HG03196 (cell line): ENCODE data around the gene PPP1R1B.

ENCODE experiments used
- ATAC-seq: cut with Tn5 transposase; IDR thresholded peaks from one replicate; pipeline ENCODE4 v1.9.1; 2021; ENCODE audit not compliant: unreplicated experiment

PPP1R1B gene

DNA sequence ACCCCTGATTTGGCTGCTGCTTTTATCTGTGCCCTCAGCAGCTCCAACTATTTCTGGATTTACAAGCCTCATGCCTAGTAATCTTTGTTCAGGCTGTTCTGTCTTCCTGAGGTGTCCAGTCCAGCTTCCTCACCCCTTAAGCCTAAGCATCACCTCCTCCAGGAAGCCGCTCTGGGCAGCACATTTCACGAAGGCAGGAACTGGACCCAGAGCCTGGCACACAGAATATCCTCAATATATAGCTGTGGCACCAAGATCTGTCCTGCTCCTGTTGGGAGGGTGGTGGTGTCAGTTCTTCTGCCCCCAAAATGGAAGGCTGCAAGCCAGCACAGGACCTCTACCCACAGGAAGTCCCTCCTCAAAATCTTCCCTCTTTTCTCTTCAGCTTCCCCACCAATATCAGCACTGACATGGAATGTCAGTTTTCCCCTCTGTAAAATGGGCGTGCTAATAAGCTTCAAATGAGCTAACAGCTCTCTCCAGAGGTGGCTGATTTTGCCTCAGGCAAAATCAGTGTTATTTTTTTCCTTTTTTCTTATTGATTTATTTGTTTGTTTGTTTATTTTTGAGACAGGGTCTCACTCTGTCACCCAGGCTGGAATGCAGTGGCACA is 12.1 kb upstream of the PPP1R1B start:
- no peak for ATAC-seq

DNA sequence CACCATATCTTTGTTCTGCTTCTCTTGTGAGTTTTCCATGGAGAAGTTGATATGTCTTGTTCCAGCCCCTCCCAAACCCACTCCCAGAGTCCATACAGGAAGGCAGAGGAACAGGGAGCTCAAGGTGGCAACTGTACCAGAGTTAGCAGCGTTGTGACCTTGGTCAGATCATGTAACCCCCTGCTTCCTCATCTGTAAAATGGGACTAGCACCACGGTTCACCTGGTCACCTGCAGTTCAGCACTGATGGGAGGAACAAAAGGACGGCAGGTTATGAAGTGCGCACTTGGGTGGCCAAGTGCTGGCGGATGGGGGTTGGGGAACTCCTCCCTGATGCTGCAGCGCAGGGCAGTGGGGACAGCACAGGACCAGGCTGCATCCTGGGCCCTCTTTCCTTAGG is 11.3 kb upstream of the PPP1R1B start:
- no peak for ATAC-seq

DNA sequence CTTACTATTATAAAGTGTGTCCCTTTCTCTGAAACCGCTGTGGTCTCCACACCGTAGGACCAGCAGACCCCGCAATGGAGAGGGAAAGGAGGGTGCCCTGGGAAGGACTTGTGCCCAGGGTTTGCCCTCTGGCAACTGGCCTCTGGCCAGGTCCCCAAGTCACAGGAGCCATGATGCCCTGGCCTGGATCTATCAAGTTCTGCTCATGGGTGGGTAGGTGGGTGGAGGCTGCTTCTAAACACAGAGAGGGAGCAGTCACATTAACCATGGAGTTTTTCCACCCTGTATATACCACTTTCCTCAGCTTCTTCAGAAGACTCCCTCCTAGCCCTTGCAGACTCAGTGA is 9.7 kb upstream of the PPP1R1B start:
- ATAC-seq, result no peak

DNA sequence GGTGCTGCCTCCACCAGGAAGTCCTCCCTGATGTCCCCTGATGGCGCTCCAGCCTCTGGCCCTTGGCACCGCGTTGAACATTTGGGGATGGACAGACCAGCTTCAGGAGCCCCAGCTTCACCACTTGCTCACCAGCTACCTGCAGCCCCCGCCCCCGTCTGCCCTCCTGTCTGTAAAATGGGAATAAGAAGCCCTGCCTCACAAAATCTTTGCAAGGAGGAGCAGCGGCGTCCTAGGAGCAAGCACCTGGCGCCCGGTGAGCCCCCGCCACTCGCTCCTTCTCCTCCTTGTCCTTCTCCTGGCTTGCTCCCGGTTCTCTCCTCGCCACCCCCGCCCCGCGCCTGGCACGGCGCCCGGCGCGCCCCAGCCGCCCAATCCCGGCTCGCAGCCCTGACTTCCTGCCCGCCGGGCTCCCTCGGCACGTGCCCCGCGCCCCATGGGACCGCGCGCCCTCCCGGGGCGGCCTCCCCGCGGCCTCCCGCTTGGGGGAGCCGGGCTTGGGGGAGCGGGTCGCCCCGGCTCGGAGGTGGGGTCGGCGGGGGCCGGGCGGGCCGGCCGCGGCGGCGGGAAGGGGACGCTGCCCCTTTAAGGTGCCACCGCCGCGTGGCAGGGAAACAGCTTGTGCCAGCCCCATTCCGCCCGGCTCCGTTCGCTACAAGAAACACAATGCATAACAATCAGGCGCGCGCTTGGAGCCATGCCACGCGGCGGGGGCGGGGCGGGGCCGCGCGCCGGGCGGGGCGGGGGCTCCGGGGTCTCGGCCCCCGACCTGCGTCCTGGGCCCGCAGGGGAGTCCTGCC is 9.1 kb upstream of the PPP1R1B start:
- ATAC-seq, result no peak

DNA sequence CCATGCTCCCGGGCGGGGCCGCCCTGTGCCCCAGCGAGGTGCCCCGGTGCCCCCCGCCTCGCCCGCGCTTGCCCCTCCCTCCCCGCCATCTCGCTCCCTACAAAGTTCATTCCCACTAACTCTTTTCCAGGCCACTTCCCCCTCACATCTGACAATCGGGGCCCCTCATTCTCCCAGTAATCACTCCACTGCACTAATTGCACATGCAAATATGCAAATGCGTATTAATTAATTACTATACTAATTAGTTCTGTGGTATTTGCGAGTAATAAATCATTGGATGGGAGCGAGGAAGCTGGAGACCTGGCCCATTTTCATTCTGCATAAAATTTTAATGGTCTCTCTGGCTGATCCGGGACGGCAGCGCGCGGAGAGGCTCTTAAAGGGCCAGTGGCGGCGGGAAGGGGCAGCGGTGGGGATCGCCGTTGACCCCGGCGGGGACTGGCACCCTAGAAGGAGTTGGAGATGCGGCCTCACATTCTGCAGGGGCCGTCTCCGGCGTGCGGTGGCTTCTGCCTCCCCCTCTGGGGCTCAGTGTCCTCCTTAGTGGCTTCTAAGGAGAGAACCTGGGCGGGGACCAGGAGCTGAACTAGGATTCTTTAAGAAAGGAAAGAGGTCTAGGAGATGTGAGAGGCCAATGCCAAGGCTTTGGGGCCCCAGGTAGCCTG is 8.4 kb upstream of the PPP1R1B start:
- ATAC-seq, result no peak

DNA sequence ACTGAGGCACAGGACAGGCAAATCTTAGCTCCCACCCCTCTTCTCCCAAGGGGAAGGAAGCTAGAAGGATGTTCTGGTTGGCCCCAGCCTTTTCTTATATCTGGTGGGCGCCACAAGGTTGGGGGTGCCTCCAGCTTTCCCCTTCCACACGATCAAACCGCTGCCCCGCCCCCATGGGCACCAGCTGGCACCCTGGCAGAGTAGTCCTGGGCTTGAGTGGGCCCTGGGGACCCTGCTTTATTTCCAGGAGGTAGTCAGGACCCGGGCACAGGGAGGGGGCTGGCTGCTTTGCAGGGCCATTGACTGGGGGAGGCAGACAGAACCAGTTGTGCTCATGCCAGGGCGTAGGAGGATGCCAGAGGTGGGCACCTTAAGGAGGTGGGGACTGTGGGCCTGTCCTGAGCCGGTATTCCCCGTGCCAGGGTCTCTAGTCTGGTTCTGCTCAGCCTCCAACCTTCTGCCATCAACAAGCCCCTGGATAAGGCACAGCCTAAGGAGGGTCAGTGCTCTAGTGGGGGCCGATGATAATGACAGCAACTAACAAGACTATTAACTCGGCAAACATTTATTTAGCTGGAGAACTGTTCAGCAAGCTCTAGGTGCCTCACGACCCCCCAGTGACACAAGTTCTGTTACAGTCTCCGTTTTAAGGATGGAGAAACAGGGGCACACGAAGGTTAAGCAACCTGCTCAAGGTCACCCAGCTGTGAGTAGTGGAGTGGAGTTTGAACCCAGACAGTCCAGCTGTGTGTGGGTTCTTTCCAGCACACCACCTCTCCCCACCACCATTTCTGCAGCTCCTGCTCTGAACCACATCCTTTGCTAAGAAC is 7.6 kb upstream of the PPP1R1B start:
- ATAC-seq, result no peak

DNA sequence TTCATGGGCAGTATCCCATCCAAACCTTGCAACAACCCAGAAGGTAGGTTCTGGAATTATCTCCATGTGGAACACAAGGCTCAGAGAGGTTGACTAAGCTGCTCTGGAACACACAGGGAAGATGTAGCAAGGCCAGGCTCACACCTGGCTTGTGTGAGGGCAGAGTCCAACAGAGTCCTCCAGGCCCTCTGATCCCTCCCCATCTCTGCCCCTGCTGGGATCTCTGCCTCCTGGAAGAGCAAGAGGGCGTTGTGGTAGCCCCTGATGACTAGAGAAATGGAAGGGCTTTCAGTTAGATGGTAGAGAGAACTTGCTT is 7.0 kb upstream of the PPP1R1B start:
- ATAC-seq, result no peak

DNA sequence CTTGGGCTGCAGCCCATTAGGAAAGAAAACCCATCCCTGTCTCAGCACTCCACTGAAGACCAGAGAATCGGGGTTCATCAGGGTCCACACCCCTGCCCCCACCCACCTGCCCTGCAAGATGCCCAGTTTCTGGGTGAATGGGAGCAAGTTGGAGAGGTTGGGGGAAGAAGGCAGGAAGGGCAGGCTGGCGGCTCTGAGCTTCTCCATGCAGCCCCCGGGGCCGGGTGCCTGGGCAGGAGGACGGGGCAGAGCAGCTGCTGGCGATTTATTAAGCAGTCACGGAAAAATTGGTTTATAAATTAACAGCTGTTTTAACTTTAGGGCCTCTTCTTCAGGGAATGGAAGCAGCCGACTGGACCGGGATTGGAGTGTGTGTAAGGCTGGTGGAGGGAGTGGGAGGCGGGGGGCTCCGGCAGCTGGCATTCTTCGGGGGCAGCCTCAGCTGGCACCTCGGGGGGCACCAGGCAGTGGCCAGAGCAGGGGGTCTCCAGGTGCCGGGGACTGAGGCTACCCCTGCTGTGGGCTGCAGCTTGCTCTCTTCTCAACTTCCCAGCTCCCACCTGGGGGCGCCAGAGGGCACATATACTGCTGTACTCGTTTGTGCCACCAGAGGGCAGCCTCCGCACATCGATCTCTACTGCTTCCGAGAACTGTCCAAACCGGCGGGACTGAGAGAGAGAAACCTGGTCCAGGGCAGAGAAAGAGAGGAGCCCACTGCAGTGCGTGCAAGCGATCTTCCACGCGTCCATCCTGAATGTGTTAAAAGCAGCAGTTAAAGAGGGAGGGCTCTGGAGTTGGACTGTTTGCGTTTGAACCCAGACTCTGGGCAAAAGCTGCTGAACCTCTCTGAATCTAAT is 5.0 kb upstream of the PPP1R1B start:
- peak; percentile 57 for ATAC-seq

DNA sequence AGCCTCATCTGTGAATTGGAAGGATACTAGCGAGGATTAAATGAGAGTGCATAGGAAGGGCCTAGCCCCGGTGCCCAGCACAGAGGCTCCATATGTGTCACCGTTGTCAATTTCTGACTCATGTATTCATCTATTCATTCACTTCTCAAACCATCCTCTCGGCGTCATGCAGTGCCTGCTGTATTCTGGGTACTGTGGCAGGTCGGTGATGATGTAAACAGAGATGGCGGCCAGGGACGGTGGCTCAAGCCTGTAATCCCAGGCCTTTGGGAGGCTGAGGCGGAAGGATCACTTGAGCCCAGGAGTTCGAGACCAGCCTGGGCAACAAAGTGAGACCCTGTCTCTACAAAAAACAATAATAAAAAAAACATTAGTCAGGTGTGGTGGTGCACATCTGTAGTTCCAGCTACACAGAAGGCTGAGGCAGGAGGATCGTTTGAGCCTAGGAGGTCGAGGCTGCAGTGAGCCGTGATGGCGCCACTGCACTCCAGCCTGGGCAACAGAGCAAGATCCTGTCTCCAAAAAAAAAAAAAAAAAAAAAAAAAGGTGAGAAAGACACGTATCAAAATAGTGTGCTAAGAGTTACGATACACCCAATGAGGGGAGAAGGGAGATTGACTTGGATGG is 4.3 kb upstream of the PPP1R1B start:
- peak; percentile 13 for ATAC-seq

DNA sequence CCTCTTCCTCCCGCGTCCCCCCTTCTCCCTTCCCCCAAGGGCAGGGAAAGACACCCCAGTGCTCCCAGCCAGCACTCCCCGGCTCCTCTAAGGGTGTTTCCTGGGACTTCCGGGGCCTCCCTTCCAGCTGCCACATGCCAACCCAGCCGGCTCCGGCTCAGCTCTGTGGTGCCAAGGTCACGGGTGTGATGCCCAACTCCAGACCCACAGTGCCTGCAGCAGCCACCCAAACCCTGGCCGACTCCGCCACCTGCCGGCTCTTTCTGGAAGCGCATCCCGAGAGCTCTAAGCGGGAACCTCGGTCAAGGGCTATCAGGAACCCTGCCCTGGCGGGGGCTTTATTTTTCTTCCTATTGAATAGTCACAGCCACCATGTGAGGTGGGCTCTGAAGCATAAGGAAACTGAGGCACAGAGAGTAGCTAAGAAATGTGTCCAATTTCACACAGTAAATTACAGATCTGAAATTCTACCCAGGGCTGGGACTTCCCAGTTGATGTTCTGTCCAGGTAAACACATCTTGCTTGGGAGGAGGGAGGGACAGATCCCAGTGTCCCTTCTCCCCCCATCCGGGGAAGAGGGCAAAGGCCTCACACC is 3.3 kb upstream of the PPP1R1B start:
- ATAC-seq, result peak; percentile 42

DNA sequence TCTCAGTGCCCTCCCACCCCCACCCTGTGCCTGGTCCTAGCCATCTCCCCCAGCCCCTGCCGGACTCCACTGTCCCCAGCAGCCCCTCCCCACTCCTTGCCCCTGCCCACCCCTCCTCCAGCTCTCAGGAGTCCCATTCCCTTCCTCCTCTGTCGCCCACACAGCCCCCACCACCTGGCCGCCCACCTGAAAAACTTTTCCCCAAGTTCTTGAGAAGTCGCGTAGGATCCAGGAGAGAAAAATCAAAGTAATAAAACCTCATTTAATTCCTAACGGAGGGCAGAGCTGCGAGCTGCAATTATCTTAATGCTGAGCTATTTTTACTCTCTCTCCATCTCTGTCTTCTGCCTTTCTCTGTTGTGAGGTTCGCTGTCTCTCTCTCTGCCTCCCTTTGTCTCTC is 2.4 kb upstream of the PPP1R1B start:
- ATAC-seq, result no peak

DNA sequence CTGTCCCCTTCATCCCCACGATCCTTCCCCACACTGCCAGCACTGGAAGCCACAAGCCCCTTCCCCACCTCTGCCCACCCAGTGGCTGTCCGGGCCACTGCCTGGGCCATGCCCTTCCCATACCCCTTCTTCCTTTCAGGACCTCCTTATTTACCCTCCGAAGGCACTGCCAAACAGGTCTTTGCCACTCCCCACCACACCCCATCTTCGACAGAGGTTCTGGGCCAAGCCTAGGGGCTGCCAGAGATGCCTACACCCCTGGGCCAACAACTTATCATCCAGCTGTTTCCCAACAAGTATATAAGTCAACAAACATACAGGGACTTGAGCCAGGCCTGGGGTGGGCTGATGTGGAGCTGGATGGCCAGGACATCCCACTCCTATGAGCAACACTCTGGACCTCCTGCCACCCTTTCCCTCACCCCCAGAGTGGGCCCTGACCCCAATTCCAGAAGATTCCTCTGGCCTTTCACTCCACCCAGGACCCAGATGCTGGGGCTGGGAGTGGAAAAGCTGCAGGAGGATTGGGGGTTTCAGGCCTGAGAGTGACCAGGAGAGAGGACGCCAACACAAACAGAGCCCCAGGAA is 1.5 kb upstream of the PPP1R1B start:
- ATAC-seq, result no peak

DNA sequence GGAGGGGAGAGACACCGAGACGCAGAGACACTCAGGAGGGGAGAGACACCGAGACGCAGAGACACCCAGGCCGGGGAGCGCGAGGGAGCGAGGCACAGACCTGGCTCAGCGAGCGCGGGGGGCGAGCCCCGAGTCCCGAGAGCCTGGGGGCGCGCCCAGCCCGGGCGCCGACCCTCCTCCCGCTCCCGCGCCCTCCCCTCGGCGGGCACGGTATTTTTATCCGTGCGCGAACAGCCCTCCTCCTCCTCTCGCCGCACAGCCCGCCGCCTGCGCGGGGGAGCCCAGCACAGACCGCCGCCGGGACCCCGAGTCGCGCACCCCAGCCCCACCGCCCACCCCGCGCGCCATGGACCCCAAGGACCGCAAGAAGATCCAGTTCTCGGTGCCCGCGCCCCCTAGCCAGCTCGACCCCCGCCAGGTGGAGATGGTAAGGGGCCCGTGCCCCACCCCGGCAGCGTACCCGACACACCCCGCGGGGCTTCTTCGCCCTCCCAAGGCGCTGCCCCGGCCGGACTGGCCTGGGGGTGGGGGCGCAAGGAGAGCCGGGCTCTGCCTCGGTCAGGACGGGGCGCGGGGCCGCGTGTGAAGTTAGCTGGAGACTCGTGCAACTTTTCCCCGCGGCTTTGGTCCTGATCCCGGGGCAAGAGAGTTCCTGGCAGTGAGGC is 427 bp downstream of the PPP1R1B start:
- no peak for ATAC-seq

DNA sequence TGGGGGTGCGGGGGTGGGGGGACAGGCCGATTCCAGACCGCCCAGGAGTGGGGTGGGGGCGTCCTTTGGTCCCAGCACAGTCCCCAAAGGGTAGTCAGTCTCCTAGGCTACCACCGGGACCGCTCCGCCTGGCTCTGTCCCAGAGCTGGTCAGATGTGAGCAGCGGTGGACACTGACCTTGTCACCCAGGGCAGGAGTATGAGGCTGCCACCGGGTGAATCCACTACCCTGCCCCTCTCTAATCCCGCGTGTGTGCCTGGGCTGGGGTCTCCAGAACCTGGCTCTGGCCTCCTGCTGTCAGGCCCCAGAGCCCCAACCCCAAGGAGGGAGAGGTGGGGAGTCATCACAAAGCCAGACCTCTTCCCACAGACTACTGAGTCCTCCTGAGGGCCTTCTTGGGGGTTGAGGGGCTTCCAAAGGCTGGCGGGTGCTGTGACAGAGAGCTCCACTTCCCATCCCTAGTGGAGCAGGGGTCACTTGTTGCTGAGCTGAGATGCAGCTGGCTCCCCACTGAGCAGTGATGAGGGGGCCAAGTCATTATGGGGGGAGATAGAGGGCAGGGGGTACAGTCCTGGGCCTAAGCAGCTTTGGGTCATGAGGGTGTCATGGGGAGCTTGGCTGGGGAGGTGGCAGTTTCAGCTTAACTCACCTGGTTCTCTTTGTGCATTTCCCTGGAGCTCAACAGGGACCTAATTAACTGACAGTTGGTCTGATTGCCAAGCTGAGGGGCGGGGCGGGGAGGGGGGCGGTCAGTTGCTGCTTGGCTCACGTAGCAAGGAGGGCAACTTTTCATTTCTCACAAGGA is 1.2 kb downstream of the PPP1R1B start:
- no peak for ATAC-seq

DNA sequence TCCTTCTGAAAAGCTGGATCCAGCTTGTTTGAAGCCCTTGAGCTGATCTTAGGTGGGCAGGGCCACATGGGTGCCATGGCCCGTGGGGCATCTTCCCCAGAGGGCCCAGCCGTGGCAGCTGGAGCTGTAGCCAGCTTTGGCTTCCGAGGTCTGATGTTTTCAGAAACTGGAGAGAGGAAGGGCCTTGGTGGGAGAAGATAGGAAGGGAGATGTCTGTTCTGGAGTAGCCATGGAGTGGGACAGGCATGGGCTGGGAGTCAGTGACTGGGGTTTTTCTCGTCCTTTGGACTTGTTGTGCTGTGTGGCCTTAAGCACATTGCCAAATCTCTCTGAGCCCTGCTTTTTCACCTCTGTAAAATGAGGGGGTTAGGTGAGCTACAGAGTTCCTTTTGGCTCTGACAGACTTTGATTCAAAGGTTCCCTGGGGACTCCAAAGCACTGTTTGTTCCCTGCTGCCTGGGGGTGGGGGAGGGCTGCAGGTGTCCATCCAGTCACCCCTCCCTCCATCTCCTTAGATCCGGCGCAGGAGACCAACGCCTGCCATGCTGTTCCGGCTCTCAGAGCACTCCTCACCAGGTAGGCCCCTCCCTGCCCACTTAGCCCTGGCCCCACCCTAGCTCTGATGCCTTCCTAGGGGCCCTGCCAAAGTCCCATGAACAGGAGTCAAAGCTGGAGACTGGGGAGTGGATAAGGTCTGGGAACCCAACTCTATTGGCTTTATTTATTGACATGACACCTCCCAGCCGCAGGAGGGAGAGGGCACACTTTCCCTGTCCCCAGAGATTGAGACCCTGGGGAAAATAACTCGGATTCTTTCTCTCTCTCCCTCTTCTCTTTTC is 2.1 kb downstream of the PPP1R1B start:
- ATAC-seq, result no peak

DNA sequence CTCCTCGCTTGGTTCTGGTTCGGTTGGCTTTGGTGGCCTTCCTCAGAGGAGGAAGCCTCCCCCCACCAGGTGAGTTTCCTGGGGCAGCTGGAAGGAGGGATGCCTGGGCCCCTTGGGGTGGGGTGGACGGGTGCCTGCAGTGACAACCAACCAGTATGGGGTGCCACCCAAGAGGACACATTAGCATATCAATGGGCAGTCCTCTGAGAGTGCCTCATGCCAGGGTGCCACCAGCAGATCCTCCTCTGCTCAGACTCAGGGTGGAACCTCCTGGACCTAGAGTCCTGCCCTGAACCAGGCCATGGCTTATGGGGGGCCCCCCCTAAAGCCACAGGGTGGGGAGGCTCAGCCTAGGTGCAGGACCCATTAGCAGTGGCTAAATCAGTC is 2.7 kb downstream of the PPP1R1B start:
- no peak for ATAC-seq

DNA sequence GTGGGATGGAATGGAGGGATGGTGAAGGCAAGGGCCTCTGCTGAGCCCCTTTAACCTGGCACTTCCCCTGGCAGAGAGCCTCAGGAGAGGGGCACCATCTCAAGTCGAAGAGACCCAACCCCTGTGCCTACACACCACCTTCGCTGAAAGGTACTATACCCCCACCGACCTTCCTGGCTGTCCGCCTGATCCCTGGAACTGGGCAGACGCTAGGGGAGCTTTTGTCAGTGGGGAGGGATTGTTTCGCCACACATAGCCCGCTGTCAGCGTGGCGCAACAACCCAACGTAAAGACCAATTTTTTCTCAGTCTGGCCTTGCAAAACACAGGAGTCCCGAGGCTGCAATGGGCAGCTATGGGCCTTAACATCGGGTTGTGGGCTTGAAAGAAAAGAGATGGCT is 3.1 kb downstream of the PPP1R1B start:
- no peak for ATAC-seq
